Urinary bladder (tissue), 4 donors: ENCODE results near the gene BCS1L. TPM values are rescaled to one million over a fixed set of nuclear protein-coding genes. Genes with fewer than 3 reads are reported as not detected.
A peak's percentile ranks its signal among the peaks of the same experiment; 100 is the strongest.

Source experiments
- DNase-seq: peaks from one replicate; pipeline ENCODE4 v3.0.0-alpha.2; 2015; ENCODE audit errors: extremely low spot score
- H3K27ac ChIP-seq: one replicate; pipeline ENCODE4 v1.5.1; 2013; ENCODE audit warnings: low read depth, mild to moderate bottlenecking, moderate library complexity
- H3K36me3 ChIP-seq: one replicate; pipeline ENCODE4 v1.6.1; 2013; ENCODE audit warnings: mild to moderate bottlenecking, moderate library complexity; ENCODE audit not compliant: insufficient read depth
- H3K4me1 ChIP-seq: one replicate; pipeline ENCODE4 v1.6.1; 2013; ENCODE audit warnings: mild to moderate bottlenecking, moderate library complexity; ENCODE audit not compliant: insufficient read depth
- H3K4me3 ChIP-seq: one replicate; pipeline ENCODE4 v1.5.1; 2013; ENCODE audit warnings: low read depth, low read length
- WGBS: extraction: QIAGEN DNeasy Blood & Tissue Kit; methylation state at CpG from one replicate; pipeline ENCODE4 v1.1.7; 2013; 5-methylcytosine and 5-hydroxymethylcytosine counted together
- polyA plus RNA-seq: library from polyadenylated mRNA; stranded (reverse); fragments of 200-250 nt; gene quantifications from one replicate; pipeline ENCODE4 v1.2.3, GENCODE V29; 2013
- total RNA-seq: library from RNA; depleted of rRNA; stranded (reverse); fragments of >200 nt; gene quantifications from one replicate; pipeline ENCODE4 v1.2.3, GENCODE V29; 2014
- donor health status: healthy with polysubstance abuse.
- donor health status: healthy.

Gene BCS1L
- total RNA-seq: 24.3 TPM
- polyA plus RNA-seq: 39.5 TPM

GRCh38 chr2:218659258-218659987 lies at the start of gene BCS1L, which contains the start of gene ZNF142:
BCS1L (plus strand) TSS chr2:218659683; CDS start chr2:218660988, 1,305 bp downstream.
ZNF142 (minus strand) TSS chr2:218659623; CDS start chr2:218656429, 3,194 bp downstream.
- Histone ChIP-seq H3K4me3 (peak within 1 kb of the TSS; percentile 77), H3K27ac (peak within 1 kb of the TSS; percentile 40), H3K36me3 (no peaks in the 10 kb centered on the region), H3K4me1 (no peaks in the 10 kb centered on the region)
- WGBS: under 1% methylated on average over 49 of the region's 49 CpGs
- DNase-seq: peak; percentile 81

GRCh38 chr2:218615868-218616315 lies 43.6 kb upstream of the BCS1L start:
- DNase-seq: no peak
- WGBS: 39% methylated on average over 6 of the region's 6 CpGs
- H3K27ac ChIP-seq: no peak overlapping the region
- H3K36me3 ChIP-seq: no peaks in the 10 kb centered on the region
- H3K4me3 ChIP-seq: no peak overlapping the region
- H3K4me1 ChIP-seq: no peaks in the 10 kb centered on the region

- no peak overlapping the region for H3K4me3 ChIP-seq
- no peak for DNase-seq
- 88% methylated on average over 9 of the region's 9 CpGs for WGBS
- no peak overlapping the region for H3K27ac ChIP-seq
- H3K36me3 ChIP-seq: no peaks in the 10 kb centered on the region
- H3K4me1 ChIP-seq: no peaks in the 10 kb centered on the region
Measured at GRCh38 chr2:218618102-218618860, 41.2 kb upstream of the BCS1L start.

GRCh38 chr2:218621007-218621406 lies 38.5 kb upstream of the BCS1L start:
- H3K36me3 ChIP-seq: no peaks in the 10 kb centered on the region
- no peak for DNase-seq
- 80% methylated on average over 7 of the region's 7 CpGs for WGBS
- no peaks in the 10 kb centered on the region for H3K4me1 ChIP-seq
- no peak overlapping the region for H3K27ac ChIP-seq
- H3K4me3 ChIP-seq: no peak overlapping the region

GRCh38 chr2:218622606-218623365 lies 36.7 kb upstream of the BCS1L start:
- no peak overlapping the region for H3K27ac ChIP-seq
- 57% methylated on average over 7 of the region's 7 CpGs for WGBS

GRCh38 chr2:218623366-218623705 lies 36.1 kb upstream of the BCS1L start:
- no peak for DNase-seq
- Histone ChIP-seq H3K4me3 (no peak overlapping the region), H3K4me1 (no peaks in the 10 kb centered on the region), H3K27ac (no peak overlapping the region), H3K36me3 (no peaks in the 10 kb centered on the region)
- 69% methylated on average over 3 of the region's 3 CpGs for WGBS

More at GRCh38 chr2:218622606-218623365, 36.7 kb upstream of the BCS1L start:
- Histone ChIP-seq H3K4me3 (no peak overlapping the region), H3K4me1 (no peaks in the 10 kb centered on the region), H3K36me3 (no peaks in the 10 kb centered on the region)
- DNase-seq: no peak

GRCh38 chr2:218626369-218626768 lies 33.1 kb upstream of the BCS1L start:
- H3K4me1 ChIP-seq: no peaks in the 10 kb centered on the region
- 90% methylated on average over 4 of the region's 4 CpGs for WGBS
- no peak overlapping the region for H3K27ac ChIP-seq
- H3K4me3 ChIP-seq: no peak overlapping the region
- no peaks in the 10 kb centered on the region for H3K36me3 ChIP-seq
- no peak for DNase-seq

- H3K4me3 ChIP-seq: no peak overlapping the region
- WGBS: 96% methylated on average over 4 of the region's 4 CpGs
- no peak for DNase-seq
- no peak overlapping the region for H3K27ac ChIP-seq
- H3K36me3 ChIP-seq: no peaks in the 10 kb centered on the region
- no peaks in the 10 kb centered on the region for H3K4me1 ChIP-seq
Measured at GRCh38 chr2:218627939-218628338, 31.5 kb upstream of the BCS1L start.

GRCh38 chr2:218631837-218632236 lies 27.6 kb upstream of the BCS1L start:
- no peak overlapping the region for H3K4me3 ChIP-seq
- 79% methylated on average over 4 of the region's 4 CpGs for WGBS
- DNase-seq: no peak
- no peaks in the 10 kb centered on the region for H3K36me3 ChIP-seq
- no peak overlapping the region for H3K27ac ChIP-seq
- no peaks in the 10 kb centered on the region for H3K4me1 ChIP-seq

GRCh38 chr2:218635719-218636118 lies 23.8 kb upstream of the BCS1L start:
- Histone ChIP-seq H3K4me3 (no peak overlapping the region), H3K4me1 (no peaks in the 10 kb centered on the region), H3K36me3 (no peaks in the 10 kb centered on the region), H3K27ac (no peak overlapping the region)
- no peak for DNase-seq
- 93% methylated on average over 5 of the region's 5 CpGs for WGBS

- H3K4me1 ChIP-seq: no peaks in the 10 kb centered on the region
- no peak overlapping the region for H3K27ac ChIP-seq
- H3K4me3 ChIP-seq: no peak overlapping the region
- DNase-seq: no peak
- WGBS: 96% methylated on average over 18 of the region's 18 CpGs
- no peaks in the 10 kb centered on the region for H3K36me3 ChIP-seq
Measured at GRCh38 chr2:218638372-218638771, 21.1 kb upstream of the BCS1L start.

GRCh38 chr2:218642121-218642656 lies 17.3 kb upstream of the BCS1L start:
- H3K36me3 ChIP-seq: no peaks in the 10 kb centered on the region

GRCh38 chr2:218642786-218643185 lies 16.7 kb upstream of the BCS1L start:
- no peaks in the 10 kb centered on the region for H3K4me1 ChIP-seq
- no peak overlapping the region for H3K27ac ChIP-seq
- no peaks in the 10 kb centered on the region for H3K36me3 ChIP-seq
- no peak for DNase-seq
- H3K4me3 ChIP-seq: no peak overlapping the region
- 91% methylated on average over 17 of the region's 17 CpGs for WGBS

More at GRCh38 chr2:218642121-218642656, 17.3 kb upstream of the BCS1L start:
- DNase-seq: no peak
- Histone ChIP-seq H3K4me3 (no peak overlapping the region), H3K27ac (no peak overlapping the region), H3K4me1 (no peaks in the 10 kb centered on the region)
- WGBS: 92% methylated on average over 18 of the region's 18 CpGs
